Astrocyte (in vitro differentiated cells and primary cell): Measurements from ENCODE around the gene ZNF593. TPM values are rescaled to one million over a fixed set of nuclear protein-coding genes. Genes with fewer than 3 reads are reported as not detected.
A peak's percentile ranks its signal among the peaks of the same experiment; 100 is the strongest.

Experiments
- DNase-seq: peaks from one replicate; pipeline ENCODE4 v3.0.0-alpha.2; 2010; ENCODE audit warnings: low read depth
- FAIRE-seq: peaks from 2 replicates; lab custom pipeline; 2011; peaks lifted over from hg19 to GRCh38; lab: Jason Lieb, UNC
- H2AFZ ChIP-seq: 2 replicates; pipeline ENCODE4 v1.6.0; 2012; ENCODE audit warnings: low read depth, low read length, inconsistent platforms
- H3K27ac ChIP-seq: 2 replicates; pipeline ENCODE4 v1.5.1; 2011; ENCODE audit warnings: low read depth, low read length, inconsistent platforms
- H3K27me3 ChIP-seq: 2 replicates; pipeline ENCODE4 v1.6.0; 2011; ENCODE audit warnings: low read length, inconsistent platforms; ENCODE audit not compliant: insufficient read depth
- H3K36me3 ChIP-seq: 2 replicates; pipeline ENCODE4 v1.5.1; 2011; ENCODE audit warnings: low read length, inconsistent platforms; ENCODE audit not compliant: insufficient read depth
- H3K4me1 ChIP-seq: 2 replicates; pipeline ENCODE4 v1.5.1; 2011; ENCODE audit warnings: low read length, inconsistent platforms; ENCODE audit not compliant: insufficient read depth
- H3K4me2 ChIP-seq: 2 replicates; pipeline ENCODE4 v1.6.0; 2012; ENCODE audit warnings: low read length, inconsistent platforms
- H3K4me3 ChIP-seq: 2 replicates; pipeline ENCODE4 v1.5.1; 2011; ENCODE audit warnings: low read depth, mild to moderate bottlenecking, low read length, inconsistent platforms; ENCODE audit not compliant: insufficient read depth
- H3K79me2 ChIP-seq: 2 replicates; pipeline ENCODE4 v1.6.0; 2012; ENCODE audit warnings: mild to moderate bottlenecking, low read length, inconsistent platforms; ENCODE audit not compliant: insufficient read depth
- H3K9ac ChIP-seq: 2 replicates; pipeline ENCODE4 v1.6.0; 2012; ENCODE audit warnings: mild to moderate bottlenecking, low read length, inconsistent platforms
- H3K9me3 ChIP-seq: 2 replicates; pipeline ENCODE4 v1.5.1; 2012; ENCODE audit warnings: low read depth, mild to moderate bottlenecking, low read length, inconsistent platforms; ENCODE audit not compliant: insufficient read depth
- H4K20me1 ChIP-seq: 2 replicates; pipeline ENCODE4 v1.6.0; 2012; ENCODE audit warnings: low read length, inconsistent platforms; ENCODE audit not compliant: insufficient read depth
- H3K27ac Mint-ChIP-seq: one replicate; pipeline ENCODE4 v1.8.0; 2021; ENCODE audit warnings: mild to moderate bottlenecking, mixed read lengths; ENCODE audit not compliant: unreplicated experiment
- H3K27me3 Mint-ChIP-seq: one replicate; pipeline ENCODE4 v1.8.0; 2021; ENCODE audit warnings: low read depth, mixed read lengths; ENCODE audit not compliant: unreplicated experiment
- H3K36me3 Mint-ChIP-seq: one replicate; pipeline ENCODE4 v1.8.0; 2021; ENCODE audit warnings: low read depth, mixed read lengths; ENCODE audit not compliant: unreplicated experiment
- H3K4me1 Mint-ChIP-seq: one replicate; pipeline ENCODE4 v1.8.0; 2021; ENCODE audit warnings: low read depth, mixed read lengths; ENCODE audit not compliant: unreplicated experiment
- H3K4me3 Mint-ChIP-seq: one replicate; pipeline ENCODE4 v1.8.0; 2021; ENCODE audit warnings: mild to moderate bottlenecking, moderate library complexity, mixed read lengths; ENCODE audit not compliant: unreplicated experiment
- H3K9me3 Mint-ChIP-seq: one replicate; pipeline ENCODE4 v1.8.0; 2021; ENCODE audit warnings: mild to moderate bottlenecking, mixed read lengths; ENCODE audit not compliant: unreplicated experiment
- CTCF ChIP-seq: IDR thresholded peaks from 2 replicates; pipeline ENCODE4 v1.5.1; 2011; ENCODE audit warnings: low read depth, mild to moderate bottlenecking, inconsistent platforms, low read length, moderate library complexity; ENCODE audit not compliant: insufficient read depth
- EZH2 ChIP-seq: IDR thresholded peaks from 2 replicates; pipeline ENCODE4 v1.6.1; 2012; ENCODE audit warnings: mild to moderate bottlenecking, low read length, inconsistent platforms; ENCODE audit not compliant: insufficient read depth
- total RNA-seq: library from RNA; stranded (reverse); gene quantifications from 2 replicates; pipeline ENCODE4 v1.2.1, GENCODE V29; 2021

ZNF593 gene
- total RNA-seq, 1 donor from 2014 or later: 34.4 TPM

GRCh38 chr1:26166719-26167281 is 2.9 kb upstream of the ZNF593 start:
- Mint-ChIP-seq H3K27me3 (no peaks in the 10 kb centered on the region), H3K27ac (no peak overlapping the region)

GRCh38 chr1:26168410-26169197 is 1.1 kb upstream of the ZNF593 start, which contains the start of gene C1orf232:
TSS of gene C1orf232 (minus strand) at chr1:26168963. CDS start at chr1:26168499, 464 bp downstream.
- no peak for FAIRE-seq
- no peaks in the 10 kb centered on the region for H3K9me3 Mint-ChIP-seq

More at GRCh38 chr1:26166719-26167281, 2.9 kb upstream of the ZNF593 start:
- H3K4me3 ChIP-seq: no peak overlapping the region
- H3K4me1 ChIP-seq: peaks cover 23% of the 10 kb centered on the region
- no peak overlapping the region for H3K4me3 Mint-ChIP-seq
- H3K9me3 ChIP-seq: no peaks in the 10 kb centered on the region
- H2AFZ ChIP-seq: no peak overlapping the region
- peaks cover 20% of the 10 kb centered on the region for H3K79me2 ChIP-seq
- H3K27ac ChIP-seq: no peak overlapping the region
- FAIRE-seq (no peak), DNase-seq (no peak)
- no peaks in the 10 kb centered on the region for H3K36me3 ChIP-seq
- H3K9me3 Mint-ChIP-seq: no peaks in the 10 kb centered on the region
- TF ChIP-seq EZH2: no peak
- TF ChIP-seq CTCF: no peak
- peaks cover 9% of the 10 kb centered on the region for H3K4me1 Mint-ChIP-seq
- peaks cover 2% of the 10 kb centered on the region for H3K27me3 ChIP-seq
- H4K20me1 ChIP-seq: no peaks in the 10 kb centered on the region
- no peaks in the 10 kb centered on the region for H3K36me3 Mint-ChIP-seq
- H3K4me2 ChIP-seq: no peak overlapping the region
- H3K9ac ChIP-seq: no peak overlapping the region

More at GRCh38 chr1:26168410-26169197, 1.1 kb upstream of the ZNF593 start, which contains the start of gene C1orf232:
- Histone ChIP-seq H3K4me2 (peak within 1 kb of the TSS; percentile 88), H3K4me1 (peaks cover 20% of the 10 kb centered on the region), H4K20me1 (no peaks in the 10 kb centered on the region), H3K27ac (peak within 1 kb of the TSS; percentile 74), H2AFZ (peak within 1 kb of the TSS; percentile 96), H3K27me3 (no peaks in the 10 kb centered on the region), H3K4me3 (peak within 1 kb of the TSS; percentile 68), H3K9me3 (no peaks in the 10 kb centered on the region), H3K9ac (peak within 1 kb of the TSS; percentile 94), H3K79me2 (peaks cover 20% of the 10 kb centered on the region), H3K36me3 (no peaks in the 10 kb centered on the region)
- Mint-ChIP-seq H3K27me3 (no peaks in the 10 kb centered on the region), H3K27ac (no peak within 1 kb of the TSS), H3K4me1 (peaks cover 6% of the 10 kb centered on the region), H3K4me3 (peak within 1 kb of the TSS; percentile 89), H3K36me3 (no peaks in the 10 kb centered on the region)
- TF ChIP-seq EZH2 (no peak), CTCF (no peak)
- no peak for DNase-seq
